NCI-H2196 (cell line): ENCODE results near the gene MEMO1.
"Not testable (repeated sequence)": the region's sequence is repeated elsewhere in the genome, so short reads cannot be mapped to it uniquely, and the experiment has no call there.

Experiments used
- DNase-seq: peaks from one replicate; lab custom pipeline; 2025; ENCODE audit not compliant: unreplicated experiment; lab: John Stamatoyannopoulos, UW

MEMO1 gene

DNA sequence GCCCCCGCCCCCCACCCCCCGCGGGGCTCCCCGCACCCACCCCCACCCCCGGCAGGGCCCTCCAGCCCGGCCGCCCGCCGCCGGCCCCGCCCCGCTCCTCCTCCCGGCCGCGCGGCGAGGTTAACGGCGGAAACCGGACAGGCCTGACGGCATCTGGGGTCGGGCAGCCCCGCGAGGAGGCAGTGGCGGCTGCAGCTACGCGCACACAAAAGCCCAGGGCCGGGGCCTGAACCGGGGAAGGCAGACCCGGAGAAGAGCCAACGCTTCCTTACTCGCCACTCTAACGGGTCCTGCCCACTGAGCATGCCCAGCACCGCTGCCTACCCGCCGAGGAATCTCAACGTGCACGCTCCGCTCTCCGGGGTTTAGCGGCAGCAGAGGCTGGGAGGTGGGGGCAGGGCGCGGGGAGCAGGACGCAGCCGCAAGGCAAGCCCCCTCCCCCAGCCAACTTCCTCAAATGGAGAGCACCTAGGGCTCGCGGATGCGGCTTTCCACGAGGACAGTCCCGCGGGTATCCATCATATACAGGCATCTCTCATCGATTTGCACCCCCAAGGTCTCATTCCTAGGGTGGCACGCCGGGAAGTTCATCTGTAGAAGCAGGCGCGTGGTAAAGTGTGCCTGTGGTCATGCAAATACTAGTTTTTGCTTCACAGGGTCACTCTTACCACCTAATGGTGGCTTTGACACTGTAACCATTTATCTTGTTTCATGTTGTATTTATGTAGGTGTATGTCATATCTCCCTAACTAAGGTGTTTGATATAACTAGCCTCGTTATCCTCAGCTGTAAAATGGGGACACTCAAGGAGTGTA is at the start of gene MEMO1:
TSS of gene MEMO1 (minus strand) at position 339 of the 815 bp plus-strand sequence. CDS start 761 bp downstream, outside the sequence.
- DNase-seq = peak; percentile 90

GRCh38 chr2:32060266-32060665 is 49.5 kb upstream of the MEMO1 start:
- DNase-seq = no peak

- no peak for DNase-seq
Observed at GRCh38 chr2:32058130-32058529, 47.3 kb upstream of the MEMO1 start.

GRCh38 chr2:32054583-32054982 is 43.8 kb upstream of the MEMO1 start:
- DNase-seq = not testable (repeated sequence)

DNA sequence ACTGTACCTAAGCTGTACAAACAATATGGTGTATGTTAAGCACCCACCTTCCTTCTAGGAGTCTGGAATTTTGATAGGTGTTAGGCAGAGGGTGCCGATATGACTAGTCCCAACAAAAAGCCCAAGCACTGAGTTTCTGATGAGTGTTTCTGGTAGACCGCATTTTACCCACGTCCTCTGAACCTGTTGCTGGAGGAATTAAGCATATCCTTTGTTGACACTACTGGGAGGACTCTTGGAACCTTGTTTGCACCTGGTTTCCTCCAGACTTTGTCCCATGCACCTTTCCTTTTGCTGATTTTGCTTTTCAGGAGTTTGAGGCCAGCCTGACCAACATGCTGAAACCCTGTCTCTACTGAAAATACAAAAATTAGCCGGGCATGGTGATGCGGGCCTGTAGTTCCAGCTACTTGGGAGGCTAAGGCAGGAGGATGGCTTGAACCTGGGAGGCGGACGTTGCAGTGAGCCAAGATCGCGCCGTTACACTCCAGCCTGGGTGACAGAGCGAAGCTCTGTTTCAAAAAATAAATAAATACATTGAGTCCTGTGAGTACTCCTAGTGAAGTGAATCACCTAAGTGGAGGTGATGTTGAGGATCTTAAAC is 41.1 kb upstream of the MEMO1 start:
- no peak for DNase-seq

GRCh38 chr2:32043561-32043960 is 32.8 kb upstream of the MEMO1 start:
- DNase-seq = no peak

DNA sequence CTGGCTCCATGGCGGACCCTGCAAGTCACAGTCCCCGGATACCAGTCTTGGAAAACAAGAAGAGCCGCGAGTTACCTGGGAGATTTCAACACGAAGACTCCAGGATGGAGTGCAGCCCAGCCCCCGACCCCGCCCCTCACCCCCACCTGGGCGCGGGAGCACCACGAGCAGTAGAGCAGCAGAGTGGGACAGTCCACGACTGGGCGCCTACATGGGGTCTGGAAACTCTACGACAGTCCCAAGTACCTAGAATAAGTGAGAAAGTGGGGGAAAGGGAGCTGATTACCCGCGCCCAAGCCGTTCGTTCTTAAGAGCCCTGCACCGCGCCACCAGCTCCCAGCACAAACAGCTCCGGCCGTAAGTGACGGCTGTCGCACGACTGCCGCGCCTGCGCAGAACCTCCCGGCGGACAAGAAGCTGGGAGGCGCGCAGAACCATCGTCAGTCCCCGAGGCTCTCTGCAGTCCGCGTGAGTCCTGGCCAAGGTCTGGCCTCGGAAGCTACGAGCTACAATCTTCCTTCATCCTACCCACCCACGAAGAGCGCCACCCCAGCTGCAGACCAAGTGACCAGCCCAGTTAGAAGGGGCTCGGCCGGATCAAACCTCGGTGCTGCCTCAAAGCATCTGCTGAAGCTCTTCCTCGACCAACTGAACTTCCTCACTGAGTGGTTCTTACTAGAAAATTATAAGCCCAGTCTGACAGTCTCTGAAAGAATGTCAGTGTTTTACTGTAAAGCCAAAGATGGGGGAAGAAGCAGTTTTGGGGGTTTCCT is 28.8 kb upstream of the MEMO1 start, which contains the start of gene DPY30:
TSS of gene DPY30 (minus strand) at position 359 of the 773 bp plus-strand sequence. CDS start at position 10, 349 bp downstream.
- peak; percentile 94 for DNase-seq

DNA sequence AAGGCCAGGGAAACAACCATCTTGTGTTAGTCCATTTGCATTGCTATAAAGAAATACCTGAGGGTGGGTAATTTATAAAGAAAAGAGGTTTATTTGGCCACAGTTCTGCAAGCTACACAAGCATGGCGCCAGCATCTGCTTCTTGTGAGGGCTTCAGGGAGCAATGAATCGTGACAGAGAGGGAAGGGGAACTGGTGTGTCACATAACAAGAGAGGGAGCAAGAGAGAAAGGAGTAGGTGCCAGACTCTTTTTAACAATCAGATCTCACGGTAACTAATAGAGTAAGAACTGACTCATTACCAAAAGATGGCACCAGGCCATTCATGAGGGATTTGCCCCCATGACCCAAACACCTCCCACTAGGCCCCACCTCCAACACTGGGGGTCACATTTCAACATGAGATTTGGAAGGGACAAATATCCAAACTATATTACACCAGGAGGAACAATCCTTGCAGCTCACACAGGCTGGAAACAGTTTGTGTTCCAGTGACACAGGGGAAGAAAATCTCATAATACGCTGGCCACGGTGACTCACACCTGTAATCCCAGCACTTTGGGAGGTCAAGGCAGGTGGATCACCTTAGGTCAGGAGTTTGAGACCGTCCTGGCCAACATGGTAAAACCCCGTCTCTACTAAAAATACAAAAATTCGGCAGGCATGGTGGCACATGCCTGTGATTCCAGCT is 23.5 kb upstream of the MEMO1 start:
- DNase-seq = not testable (repeated sequence)

GRCh38 chr2:32018789-32019482 is 8.1 kb upstream of the MEMO1 start:
- DNase-seq = not testable (repeated sequence)

DNA sequence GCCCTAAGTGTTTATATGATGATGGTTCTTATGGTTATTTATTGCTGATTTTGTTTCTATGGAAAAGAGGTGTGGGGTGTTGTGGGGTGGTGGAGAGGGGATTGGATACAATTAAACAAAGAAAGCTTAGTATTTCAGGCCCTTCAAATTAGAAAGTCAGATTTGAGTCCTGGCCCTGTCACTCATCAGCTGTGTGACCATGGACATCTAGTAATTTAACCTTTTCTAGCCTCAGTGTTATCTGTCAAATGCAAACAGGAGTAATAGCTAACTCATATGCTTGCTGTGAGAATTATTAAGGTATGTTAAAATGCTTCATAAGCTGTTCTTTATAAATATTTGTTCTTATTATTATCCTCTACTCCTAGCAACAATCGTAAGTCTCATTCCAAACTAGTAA is 2.1 kb upstream of the MEMO1 start:
- DNase-seq = no peak

- DNase-seq = no peak
Observed at GRCh38 chr2:32011485-32011960, 715 bp upstream of the MEMO1 start.

DNA sequence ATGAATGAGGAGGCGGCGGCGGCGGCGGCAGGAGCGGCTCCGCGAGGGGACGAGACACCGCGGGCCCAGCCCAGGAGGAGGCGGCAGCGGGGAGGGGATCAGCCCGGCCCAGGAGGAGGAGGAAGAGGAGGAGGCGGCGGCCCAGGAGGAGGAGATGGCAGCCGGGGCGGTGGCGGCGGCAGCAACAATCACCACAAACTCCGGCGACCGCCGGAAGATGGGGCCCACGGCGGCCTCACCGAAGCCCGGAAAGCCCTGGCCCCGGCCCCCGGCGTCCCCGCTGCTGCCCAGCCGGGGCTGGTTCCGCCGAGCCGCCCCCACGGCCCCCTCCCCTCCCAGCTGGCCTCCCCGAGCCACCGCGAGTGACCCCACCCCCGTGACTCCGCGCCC is 533 bp downstream of the MEMO1 start:
- DNase-seq = peak; percentile 44

DNA sequence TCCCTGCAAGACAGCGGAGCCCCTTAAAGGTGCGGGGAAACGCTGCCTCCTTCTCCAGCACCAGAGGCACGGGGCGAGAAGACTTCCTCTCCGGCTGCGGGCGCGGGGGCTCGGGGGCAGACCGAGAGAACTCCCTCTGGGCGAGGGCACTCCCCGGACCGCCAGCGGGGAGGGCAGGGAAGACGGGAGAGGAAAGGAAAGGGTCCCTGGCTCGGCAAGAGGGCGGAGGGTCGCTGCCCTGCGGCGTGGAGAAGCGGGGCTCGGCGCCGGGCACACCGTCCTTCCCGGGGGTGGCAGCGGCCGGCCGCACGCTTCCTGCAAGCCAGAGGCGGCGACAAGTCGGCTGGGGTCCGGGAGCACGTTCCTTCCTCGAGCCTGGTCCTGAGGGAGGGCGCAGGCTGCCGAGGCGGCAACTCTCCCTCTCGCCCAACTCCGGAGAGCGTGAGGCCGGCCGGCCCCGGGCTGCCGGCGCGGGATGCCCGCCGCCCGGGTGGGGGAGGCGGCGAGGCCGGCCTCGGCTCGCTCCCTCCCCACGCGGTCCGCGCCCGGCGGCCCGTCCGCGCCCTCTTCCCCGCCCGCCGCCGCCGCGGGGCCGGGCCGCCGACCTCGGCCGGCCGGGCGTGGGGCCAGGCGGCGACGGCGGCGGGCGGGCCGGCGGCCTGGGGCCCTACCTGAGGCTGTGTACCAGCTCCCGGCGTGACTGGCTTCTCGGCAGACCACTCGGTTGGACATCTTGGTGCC is 1.1 kb downstream of the MEMO1 start:
- DNase-seq = peak; percentile 11

- no peak for DNase-seq
Observed at GRCh38 chr2:32008805-32009515, 1.8 kb downstream of the MEMO1 start.

GRCh38 chr2:32007121-32007391 is 3.8 kb downstream of the MEMO1 start:
- no peak for DNase-seq

DNA sequence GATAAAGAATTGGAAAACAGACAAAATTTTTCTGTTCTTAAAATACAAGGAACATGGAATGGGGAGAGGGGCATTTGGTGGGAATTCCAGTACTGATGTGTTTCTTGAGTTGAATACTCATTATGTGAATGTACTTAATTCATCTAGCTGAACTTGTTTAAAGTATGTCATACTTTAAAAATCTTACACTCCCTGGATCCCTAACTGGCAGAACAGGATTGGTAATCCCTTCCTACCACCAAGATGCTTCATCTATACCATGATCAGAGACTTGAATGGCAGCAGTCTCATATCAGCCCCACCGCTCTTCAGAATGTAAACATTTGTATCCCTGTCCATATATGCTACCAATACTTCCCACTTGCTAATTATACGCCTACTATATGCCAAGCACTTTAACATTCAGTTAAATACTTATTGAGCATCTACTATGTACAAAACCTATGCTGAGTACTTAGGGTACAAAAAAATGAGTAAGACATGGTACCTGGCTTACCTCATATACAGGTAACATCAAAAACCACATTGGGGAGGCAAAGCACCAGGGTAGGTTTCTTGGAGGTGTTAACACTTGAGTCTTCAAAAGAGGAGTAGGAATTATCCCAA is 5.3 kb downstream of the MEMO1 start:
- DNase-seq = no peak

DNA sequence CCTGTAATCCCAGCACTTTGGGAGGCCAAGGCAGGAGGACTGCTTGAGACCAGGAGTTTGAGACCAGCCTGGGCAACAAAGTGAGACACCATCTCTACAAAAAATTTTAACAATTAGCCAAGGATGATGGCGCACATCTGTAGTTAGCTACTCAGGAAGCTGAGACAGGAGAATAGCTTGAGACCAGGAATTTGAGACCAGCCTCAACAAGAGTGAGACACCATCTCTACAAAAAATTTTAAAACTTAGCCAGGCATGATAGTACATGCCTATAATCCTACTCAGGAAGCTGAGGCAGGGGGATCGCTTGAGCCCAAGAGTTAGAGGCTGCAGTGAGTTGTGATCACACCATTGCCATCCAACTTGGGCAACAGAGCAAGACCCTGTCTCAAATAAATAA is 7.0 kb downstream of the MEMO1 start:
- DNase-seq = no peak

- DNase-seq = no peak
Observed at GRCh38 chr2:32002406-32002805, 8.4 kb downstream of the MEMO1 start.

- no peak for DNase-seq
Observed at GRCh38 chr2:31999438-31999837, 11.4 kb downstream of the MEMO1 start.
